Stomach (tissue), 4 donors: ENCODE results near the gene RGS9BP.

Experiments
- CTCF ChIP-seq, 7 experiments: fragments of 450-650 bp in 4 of 7; fragments of 200-600 bp in 3 of 7; sonication (generic) in 3 of 7; IDR thresholded peaks; one replicate each; pipeline ENCODE4 v1.5.1; 2016 to 2019; ENCODE audit warnings: antibody characterized with exemption in 7 of 7, control low read depth in 2 of 7, mild to moderate bottlenecking in 1 of 7
- POLR2A ChIP-seq, 4 donors: fragments of 450-650 bp; IDR thresholded peaks; one replicate each; pipeline ENCODE4 v1.6.1; 2016; ENCODE audit warnings: antibody characterized with exemption in 4 of 4, control low read depth in 2 of 4, mild to moderate bottlenecking in 1 of 4, moderate library complexity in 1 of 4
- POLR2AphosphoS5 ChIP-seq, 3 donors: sonication (generic); formaldehyde crosslinking; IDR thresholded peaks; one replicate each; pipeline ENCODE4 v1.6.1; 2016; ENCODE audit warnings: antibody characterized with exemption in 3 of 3

GRCh38 chr19:32673573-32673972 is 2.1 kb upstream of the RGS9BP start:
- TF ChIP-seq CTCF (IDR thresholded peaks at IDR 0.05) (no peak), POLR2AphosphoS5 (IDR thresholded peaks at IDR 0.05) (no peak), POLR2A (IDR thresholded peaks at IDR 0.05) (no peak)
